Limb (tissue), 2 donors: ENCODE results near the gene AGO1.
"Not testable (repeated sequence)": the region's sequence is repeated elsewhere in the genome, so short reads cannot be mapped to it uniquely, and the experiment has no call there.

Experiments used
- DNase-seq, 2 donors: peaks; one replicate each; pipeline ENCODE4 v3.0.0-alpha.2; 2016; ENCODE audit errors: extremely low spot score in 2 of 2

Gene AGO1

GRCh38 chr1:35869245-35869950 is 13.6 kb upstream of the AGO1 start:
- not testable (repeated sequence) for DNase-seq

- no peak for DNase-seq
Measured at GRCh38 chr1:35870651-35871309, 12.2 kb upstream of the AGO1 start.

- no peak for DNase-seq
Measured at GRCh38 chr1:35873243-35873750, 9.7 kb upstream of the AGO1 start.

GRCh38 chr1:35874115-35874514 is 8.9 kb upstream of the AGO1 start:
- not testable (repeated sequence) for DNase-seq

GRCh38 chr1:35876988-35877387 is 6.0 kb upstream of the AGO1 start:
- no peak for DNase-seq

- DNase-seq, result no peak
Measured at GRCh38 chr1:35881850-35882273, 1.1 kb upstream of the AGO1 start.

- no peak for DNase-seq
Measured at GRCh38 chr1:35882586-35882944, 444 bp upstream of the AGO1 start.

- peak; percentile 20 to 78 for DNase-seq
Measured at GRCh38 chr1:35883635-35884101, 659 bp downstream of the AGO1 start.

- no peak for DNase-seq
Measured at GRCh38 chr1:35884934-35885333, 1.9 kb downstream of the AGO1 start.

- peak; percentile 10 to 60 for DNase-seq
Measured at GRCh38 chr1:35885961-35886558, 3.1 kb downstream of the AGO1 start.

GRCh38 chr1:35886577-35887431 is 3.8 kb downstream of the AGO1 start:
- no peak for DNase-seq

- no peak for DNase-seq
Measured at GRCh38 chr1:35887508-35887907, 4.5 kb downstream of the AGO1 start.

GRCh38 chr1:35888255-35888654 is 5.2 kb downstream of the AGO1 start:
- no peak for DNase-seq

GRCh38 chr1:35888981-35889380 is 6.0 kb downstream of the AGO1 start:
- not testable (repeated sequence) for DNase-seq

- no peak for DNase-seq
Measured at GRCh38 chr1:35893051-35893879, 10.3 kb downstream of the AGO1 start.

- DNase-seq, result no peak
Measured at GRCh38 chr1:35894183-35894582, 11.2 kb downstream of the AGO1 start.

- DNase-seq, result no peak
Measured at GRCh38 chr1:35894656-35895055, 11.6 kb downstream of the AGO1 start.

- DNase-seq, result no peak
Measured at GRCh38 chr1:35899941-35900340, 16.9 kb downstream of the AGO1 start.

- DNase-seq, result no peak
Measured at GRCh38 chr1:35901235-35901634, 18.2 kb downstream of the AGO1 start.

GRCh38 chr1:35902671-35903070 is 19.7 kb downstream of the AGO1 start:
- DNase-seq, result no peak

- no peak for DNase-seq
Measured at GRCh38 chr1:35914717-35915116, 31.7 kb downstream of the AGO1 start.
